Naive thymus-derived CD4-positive, alpha-beta T cell (primary cell): Measurements from ENCODE around the gene TRDN. TPM values are rescaled to one million over a fixed set of nuclear protein-coding genes. Genes with fewer than 3 reads are reported as not detected.
"Not testable (repeated sequence)": the region's sequence is repeated elsewhere in the genome, so short reads cannot be mapped to it uniquely, and the experiment has no call there.

Source experiments
- ATAC-seq: fragments of 150-1000 bp; cut with Tn5 transposase; 2 replicates; pipeline ENCODE4 v1.10.0; 2021; ENCODE audit warnings: mild to moderate bottlenecking, moderate library complexity
- CTCF ChIA-PET: fragments of 350-600 bp; sonication (Branson Sonifier 250); formaldehyde crosslinking; loops from one replicate; lab custom pipeline; 2021; ENCODE audit warnings: antibody characterized with exemption; lab: Charles Lee
- POLR2A ChIA-PET: fragments of 350-600 bp; sonication (Branson Sonifier 250); formaldehyde crosslinking; loops from one replicate; lab custom pipeline; 2021; ENCODE audit warnings: antibody characterized with exemption, inconsistent platforms; lab: Charles Lee
- DNase-seq, 9 donors: peaks; one replicate each; pipeline versions ENCODE4 v3.0.0 to v3.0.0-alpha.2; 2020 to 2022; ENCODE audit warnings: mixed read lengths in 1 of 9
- H3K27ac ChIP-seq: one replicate; pipeline ENCODE4 v1.7.0; 2013; ENCODE audit warnings: mild to moderate bottlenecking, low read depth, low read length, moderate library complexity
- H3K27me3 ChIP-seq, 2 donors: one replicate each; pipeline ENCODE4 v1.7.0; 2013; ENCODE audit warnings: low read length in 2 of 2, mild to moderate bottlenecking in 2 of 2, moderate library complexity in 2 of 2; ENCODE audit not compliant: control insufficient read depth in 2 of 2, insufficient read depth in 2 of 2
- H3K36me3 ChIP-seq, 3 experiments: 1 replicate in 2 of 3; 2 replicates in 1 of 3; pipeline ENCODE4 v1.7.0; 2013; ENCODE audit warnings: low read length in 3 of 3, mild to moderate bottlenecking in 3 of 3, moderate library complexity in 1 of 3; ENCODE audit not compliant: insufficient read depth in 3 of 3, control insufficient read depth in 2 of 3
- H3K4me1 ChIP-seq, 2 donors: one replicate each; pipeline ENCODE4 v1.7.0; 2013; ENCODE audit warnings: low read length in 2 of 2, mild to moderate bottlenecking in 2 of 2, moderate library complexity in 1 of 2; ENCODE audit not compliant: control insufficient read depth in 2 of 2, insufficient read depth in 2 of 2
- H3K4me3 ChIP-seq: 2 replicates; pipeline ENCODE4 v1.7.0; 2013; ENCODE audit warnings: mild to moderate bottlenecking, low read length
- H3K9me3 ChIP-seq, 3 experiments: 1 replicate in 2 of 3; 2 replicates in 1 of 3; pipeline ENCODE4 v1.7.0; 2013; ENCODE audit warnings: low read length in 3 of 3; ENCODE audit not compliant: control insufficient read depth in 2 of 3
- H3K27ac Mint-ChIP-seq, 9 donors: one replicate each; pipeline ENCODE4 v1.8.0; 2020 to 2022; ENCODE audit warnings: mixed read lengths in 9 of 9, mild to moderate bottlenecking in 8 of 9, moderate library complexity in 5 of 9, inconsistent platforms in 2 of 9
- H3K27me3 Mint-ChIP-seq, 5 donors: one replicate each; pipeline ENCODE4 v1.8.0; 2021 to 2022; ENCODE audit warnings: mixed read lengths in 5 of 5, mild to moderate bottlenecking in 1 of 5
- H3K36me3 Mint-ChIP-seq, 5 donors: one replicate each; pipeline ENCODE4 v1.8.0; 2020 to 2022; ENCODE audit warnings: mixed read lengths in 5 of 5, mild to moderate bottlenecking in 3 of 5, inconsistent platforms in 1 of 5
- H3K4me1 Mint-ChIP-seq, 7 donors: one replicate each; pipeline ENCODE4 v1.8.0; 2020 to 2022; ENCODE audit warnings: mixed read lengths in 7 of 7, mild to moderate bottlenecking in 3 of 7, inconsistent platforms in 1 of 7
- H3K4me3 Mint-ChIP-seq, 10 donors: one replicate each; pipeline ENCODE4 v1.8.0; 2020 to 2022; ENCODE audit warnings: mild to moderate bottlenecking in 10 of 10, mixed read lengths in 10 of 10, moderate library complexity in 6 of 10, inconsistent platforms in 2 of 10
- H3K9me3 Mint-ChIP-seq, 11 donors: one replicate each; pipeline ENCODE4 v1.8.0; 2020 to 2022; ENCODE audit warnings: mixed read lengths in 11 of 11, mild to moderate bottlenecking in 4 of 11, inconsistent platforms in 1 of 11, moderate library complexity in 1 of 11
- intact Hi-C, 2 donors: fragments of 100-400 bp; cut with micrococcal nuclease; formaldehyde crosslinking; loops; one replicate each; pipeline ENCODE4 v1.15.1; 2023
- polyA plus RNA-seq, 2 donors: library from polyadenylated mRNA; unstranded; fragments of 300-500 nt; fragmentation: Illumina TruSeq; gene quantifications; one replicate each; pipeline ENCODE4 v1.2.3, GENCODE V29; 2021
- total RNA-seq, 6 experiments: library from RNA in 5 of 6; stranded (reverse) in 5 of 6; gene quantifications; 1 replicate in 5 of 6; 2 replicates in 1 of 6; pipeline ENCODE4 v1.2.3 and lab custom pipeline; 2021 to 2026

The TRDN gene
- total and polyA plus RNA-seq, 7 experiments from 2014 or later = not detected

DNA sequence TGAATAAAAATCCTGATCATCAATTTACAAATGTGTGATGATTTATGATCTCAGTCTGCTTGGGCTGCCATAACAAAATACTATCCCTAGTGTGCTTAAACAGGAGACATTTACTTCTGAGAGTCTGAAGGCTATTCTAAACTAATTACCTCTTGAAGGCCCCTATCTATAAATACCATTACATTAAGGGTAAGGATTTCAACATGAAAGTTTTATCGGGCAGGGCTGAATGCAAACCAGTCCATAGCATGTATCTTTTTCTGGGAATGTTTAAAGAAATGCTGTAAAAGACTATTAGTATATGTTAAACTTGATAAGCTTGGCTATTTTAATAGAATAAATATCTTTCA, 48.2 kb downstream of the TRDN start:
- intact Hi-C loops = no loop called here
- no peak overlapping the region for H3K27ac ChIP-seq
- ChIA-PET POLR2A (no interaction called here), CTCF (no interaction called here)
- Mint-ChIP-seq H3K9me3 (peaks cover 0 to 20% (median under 1%) of the 10 kb centered on the region in 11 donors), H3K36me3 (no peaks in the 10 kb centered on the region), H3K4me1 (no peaks in the 10 kb centered on the region), H3K4me3 (no peak overlapping the region), H3K27me3 (no peaks in the 10 kb centered on the region), H3K27ac (no peak overlapping the region)
- H3K4me3 ChIP-seq = no peak overlapping the region
- H3K9me3 ChIP-seq = no peaks in the 10 kb centered on the region
- ATAC-seq = no peak
- no peak for DNase-seq
- H3K36me3 ChIP-seq = no peaks in the 10 kb centered on the region
- no peaks in the 10 kb centered on the region for H3K4me1 ChIP-seq
- no peaks in the 10 kb centered on the region for H3K27me3 ChIP-seq

- Mint-ChIP-seq H3K36me3 (no peaks in the 10 kb centered on the region), H3K27ac (no peak overlapping the region), H3K4me1 (no peaks in the 10 kb centered on the region), H3K9me3 (peaks cover 0 to 20% (median 0%) of the 10 kb centered on the region in 11 donors), H3K27me3 (no peaks in the 10 kb centered on the region), H3K4me3 (no peak overlapping the region)
- no peak for ATAC-seq
- Histone ChIP-seq H3K4me1 (no peaks in the 10 kb centered on the region), H3K36me3 (no peaks in the 10 kb centered on the region), H3K27me3 (no peaks in the 10 kb centered on the region), H3K9me3 (no peaks in the 10 kb centered on the region), H3K27ac (no peak overlapping the region), H3K4me3 (no peak overlapping the region)
- DNase-seq = no peak
- intact Hi-C loops = no loop called here
- CTCF ChIA-PET = no interaction called here
- POLR2A ChIA-PET = no interaction called here
These were observed 48.8 kb downstream of the TRDN start for GRCh38 chr6:123587838-123588545.

DNA sequence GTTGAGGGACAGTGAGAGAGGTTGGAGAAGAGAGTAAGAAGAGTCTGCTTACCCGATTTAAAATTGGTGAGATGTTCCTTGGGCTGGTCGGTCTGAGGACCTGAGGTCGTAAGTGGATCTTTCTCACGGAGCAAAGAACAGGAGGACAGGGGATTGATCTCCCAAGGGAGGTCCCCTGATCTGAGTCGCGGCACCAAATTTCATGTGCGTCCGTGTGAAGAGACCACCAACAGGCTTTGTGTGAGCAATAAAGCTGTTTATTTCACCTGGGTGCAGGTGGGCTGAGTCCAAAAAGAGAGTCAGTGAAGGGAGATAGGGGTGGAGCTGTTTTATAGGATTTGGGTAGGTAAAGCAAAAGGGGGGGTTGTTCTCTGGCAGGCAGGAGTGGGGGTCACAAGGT, 49.3 kb downstream of the TRDN start:
- H3K27ac Mint-ChIP-seq, H3K36me3 ChIP-seq, H3K36me3 Mint-ChIP-seq, H3K4me3 Mint-ChIP-seq, H3K27me3 ChIP-seq, H3K27me3 Mint-ChIP-seq, H3K4me1 Mint-ChIP-seq, intact Hi-C loops, H3K4me3 ChIP-seq, H3K9me3 ChIP-seq, DNase-seq, H3K4me1 ChIP-seq, ATAC-seq, CTCF ChIA-PET, POLR2A ChIA-PET, H3K27ac ChIP-seq: not testable (repeated sequence)
- H3K9me3 Mint-ChIP-seq = peaks cover 0 to 20% (median under 1%) of the 10 kb centered on the region in 11 donors

GRCh38 chr6:123580331-123580730, 56.4 kb downstream of the TRDN start:
- ChIA-PET CTCF (no interaction called here), POLR2A (no interaction called here)
- Mint-ChIP-seq H3K27me3 (no peaks in the 10 kb centered on the region), H3K27ac (no peak overlapping the region), H3K4me3 (no peak overlapping the region), H3K4me1 (no peaks in the 10 kb centered on the region), H3K9me3 (peaks cover 0 to 12% (median 2%) of the 10 kb centered on the region in 11 donors), H3K36me3 (no peaks in the 10 kb centered on the region)
- ATAC-seq (no peak), DNase-seq (no peak)
- intact Hi-C loops = no loop called here
- Histone ChIP-seq H3K27me3 (no peaks in the 10 kb centered on the region), H3K36me3 (no peaks in the 10 kb centered on the region), H3K4me1 (no peaks in the 10 kb centered on the region), H3K27ac (no peak overlapping the region), H3K4me3 (no peak overlapping the region), H3K9me3 (no peaks in the 10 kb centered on the region)

DNA sequence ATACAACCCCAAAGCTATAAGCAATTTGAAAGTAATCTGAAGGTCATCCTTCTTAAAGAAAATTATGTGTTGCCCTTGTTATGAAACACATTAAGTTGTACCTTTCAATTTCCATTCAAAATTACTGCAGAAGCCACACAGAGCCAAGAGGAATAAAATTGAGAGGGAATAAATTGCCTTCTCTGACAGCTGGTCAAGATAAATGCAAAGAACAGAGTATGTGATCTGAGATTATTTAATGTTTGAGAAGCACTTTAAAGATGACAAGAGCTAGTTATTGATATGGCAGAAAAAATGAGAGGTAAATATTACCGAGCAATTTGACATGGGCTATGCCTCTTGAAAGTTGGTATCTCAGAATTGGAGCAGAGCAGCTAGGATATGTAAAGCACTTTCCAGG, 61.6 kb downstream of the TRDN start:
- peaks cover 0 to 4% (median 0%) of the 10 kb centered on the region in 11 donors for H3K9me3 Mint-ChIP-seq
- no peak for DNase-seq
- ChIA-PET POLR2A (no interaction called here), CTCF (no interaction called here)
- Histone ChIP-seq H3K27ac (no peak overlapping the region), H3K4me1 (no peaks in the 10 kb centered on the region), H3K27me3 (no peaks in the 10 kb centered on the region), H3K36me3 (no peaks in the 10 kb centered on the region), H3K4me3 (no peak overlapping the region), H3K9me3 (no peaks in the 10 kb centered on the region)
- ATAC-seq = no peak
- no peaks in the 10 kb centered on the region for H3K36me3 Mint-ChIP-seq
- intact Hi-C loops = no loop called here
- H3K27me3 Mint-ChIP-seq = no peaks in the 10 kb centered on the region
- H3K27ac Mint-ChIP-seq = no peak overlapping the region
- H3K4me1 Mint-ChIP-seq = no peaks in the 10 kb centered on the region
- no peak overlapping the region for H3K4me3 Mint-ChIP-seq

GRCh38 chr6:123570813-123571684, 65.7 kb downstream of the TRDN start:
- H3K36me3 Mint-ChIP-seq = no peaks in the 10 kb centered on the region
- ATAC-seq (no peak), DNase-seq (no peak)
- Histone ChIP-seq H3K4me3 (no peak overlapping the region), H3K36me3 (no peaks in the 10 kb centered on the region), H3K9me3 (no peaks in the 10 kb centered on the region), H3K27me3 (no peaks in the 10 kb centered on the region), H3K4me1 (no peaks in the 10 kb centered on the region), H3K27ac (no peak overlapping the region)
- H3K4me3 Mint-ChIP-seq = no peak overlapping the region
- no peaks in the 10 kb centered on the region for H3K4me1 Mint-ChIP-seq
- no peak overlapping the region for H3K27ac Mint-ChIP-seq
- H3K9me3 Mint-ChIP-seq = peaks cover 0 to 8% (median 0%) of the 10 kb centered on the region in 11 donors
- intact Hi-C loops = no loop called here
- ChIA-PET POLR2A (no interaction called here), CTCF (no interaction called here)
- H3K27me3 Mint-ChIP-seq = no peaks in the 10 kb centered on the region

DNA sequence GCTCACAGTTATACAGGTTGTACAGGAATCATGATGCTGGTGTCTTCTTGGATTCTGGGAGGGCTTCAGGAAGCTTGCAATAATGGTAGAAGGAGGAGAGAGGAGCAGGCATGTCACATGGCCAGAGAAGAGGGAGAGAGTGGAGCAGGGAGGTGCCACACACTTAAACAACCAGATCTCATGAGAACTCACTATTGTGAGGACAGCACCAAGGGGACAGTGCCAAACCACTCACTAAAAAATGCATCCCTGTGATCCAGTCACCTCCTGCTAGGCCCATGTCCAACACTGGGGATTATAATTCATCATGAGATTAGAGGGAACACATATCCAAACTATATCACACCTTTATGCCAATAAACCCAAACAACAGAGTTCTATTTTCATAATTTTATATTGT, 67.2 kb downstream of the TRDN start:
- DNase-seq (no peak), ATAC-seq (no peak)
- Mint-ChIP-seq H3K4me3 (no peak overlapping the region), H3K4me1 (no peaks in the 10 kb centered on the region), H3K9me3 (peaks cover 0 to 11% (median 0%) of the 10 kb centered on the region in 11 donors), H3K27me3 (no peaks in the 10 kb centered on the region), H3K36me3 (no peaks in the 10 kb centered on the region), H3K27ac (no peak overlapping the region)
- no peak overlapping the region for H3K4me3 ChIP-seq
- no peaks in the 10 kb centered on the region for H3K36me3 ChIP-seq
- H3K27ac ChIP-seq = no peak overlapping the region
- intact Hi-C loops = no loop called here
- POLR2A ChIA-PET = no interaction called here
- CTCF ChIA-PET = no interaction called here
- no peaks in the 10 kb centered on the region for H3K27me3 ChIP-seq
- H3K4me1 ChIP-seq = no peaks in the 10 kb centered on the region
- no peaks in the 10 kb centered on the region for H3K9me3 ChIP-seq
